HepG2 (cell line): Measurements from ENCODE around the gene CLEC11A. TPM values are rescaled to one million over a fixed set of nuclear protein-coding genes. Genes with fewer than 3 reads are reported as not detected.

Experiments used
- ATAC-seq: fragments of 200-7000 bp; cut with Tn5 transposase; 3 replicates; pipeline ENCODE4 v1.9.1; 2020; ENCODE audit warnings: mild to moderate bottlenecking, moderate library complexity
- BruUV-seq: library from RNA; stranded (reverse); fragments of 400-500 nt; replicated peaks from 2 replicates; lab custom pipeline; 2021; lab: Mats Ljungman, UMichigan
- CTCF ChIA-PET: fragments of 300-600 bp; formaldehyde crosslinking; extraction: SDS; loops from one replicate; lab custom pipeline; 2021; ENCODE audit warnings: low total read pairs, inconsistent platforms, low intra/inter-chr PET ratio; lab: Yijun Ruan, JAX
- POLR2A ChIA-PET: fragments of 350-600 bp; sonication (Branson Sonifier 250); formaldehyde crosslinking; loops from one replicate; lab custom pipeline; 2020; ENCODE audit warnings: antibody characterized with exemption, inconsistent platforms; lab: Yijun Ruan, JAX
- DNase-seq: peaks from one replicate; pipeline ENCODE4 v3.0.0-alpha.2; 2015; ENCODE audit warnings: low spot score
- FAIRE-seq: peaks from 3 replicates; lab custom pipeline; 2011; peaks lifted over from hg19 to GRCh38; lab: Jason Lieb, UNC
- H2AFZ ChIP-seq: one replicate; pipeline ENCODE4 v1.6.1; 2011; ENCODE audit warnings: low read length, inconsistent platforms
- H3K27ac ChIP-seq: fragments of 300-600 bp; 3 replicates; pipeline ENCODE4 v1.8.0; 2011; ENCODE audit warnings: mixed run types, mild to moderate bottlenecking, mixed read lengths, low read length, inconsistent platforms; ENCODE audit not compliant: insufficient read depth; ENCODE audit errors: extremely low read length
- H3K27me3 ChIP-seq, 2 experiments: fragments of 200-600 bp in 1 of 2; 2 replicates in 1 of 2; 3 replicates in 1 of 2; pipeline versions ENCODE4 v1.6.0 to v1.8.0; 2011; ENCODE audit warnings: low read length in 2 of 2, mild to moderate bottlenecking in 2 of 2, moderate library complexity in 2 of 2, inconsistent platforms in 1 of 2; ENCODE audit not compliant: insufficient read depth in 2 of 2, control insufficient read depth in 1 of 2
- H3K36me3 ChIP-seq, 2 experiments: fragments of 200-600 bp in 1 of 2; replicated peaks in 1 of 2; 2 replicates in 1 of 2; 3 replicates in 1 of 2; pipeline versions ENCODE4 v1.5.1 to v1.8.0; 2011; ENCODE audit warnings: low read length in 2 of 2, inconsistent platforms in 1 of 2; ENCODE audit not compliant: insufficient read depth in 2 of 2, control insufficient read depth in 1 of 2
- H3K4me1 ChIP-seq: 2 replicates; pipeline ENCODE4 v1.5.1; 2012; ENCODE audit warnings: low read length, inconsistent platforms; ENCODE audit not compliant: insufficient read depth
- H3K4me2 ChIP-seq: 2 replicates; pipeline ENCODE4 v1.6.0; 2011; ENCODE audit warnings: low read depth, low read length, inconsistent platforms
- H3K4me3 ChIP-seq, 3 experiments: fragments of 200-600 bp in 1 of 3; sonication (generic), shearing (Covaris generic) in 1 of 3; replicated peaks in 1 of 3; 2 replicates each; pipeline ENCODE4 v1.5.1; 2011 to 2016; ENCODE audit warnings: low read length in 3 of 3, inconsistent platforms in 2 of 3, low read depth in 2 of 3, mild to moderate bottlenecking in 2 of 3, control low read depth in 1 of 3, mixed read lengths in 1 of 3; ENCODE audit not compliant: insufficient read depth in 1 of 3
- H3K79me2 ChIP-seq: one replicate; pipeline ENCODE4 v1.6.1; 2011; ENCODE audit warnings: low read length, inconsistent platforms; ENCODE audit not compliant: insufficient read depth
- H3K9ac ChIP-seq: 2 replicates; pipeline ENCODE4 v1.6.0; 2011; ENCODE audit warnings: mild to moderate bottlenecking, low read depth, low read length, inconsistent platforms; ENCODE audit not compliant: insufficient read depth
- H3K9me3 ChIP-seq: 2 replicates; pipeline ENCODE4 v1.5.1; 2012; ENCODE audit warnings: mild to moderate bottlenecking, low read length
- H4K20me1 ChIP-seq: 2 replicates; pipeline ENCODE4 v1.6.0; 2011; ENCODE audit warnings: inconsistent platforms, mild to moderate bottlenecking, low read length, moderate library complexity; ENCODE audit not compliant: insufficient read depth
- GABPA ChIP-seq, 2 experiments: IDR thresholded peaks; 2 replicates each; pipeline ENCODE4 v1.6.1; 2011 to 2016; ENCODE audit warnings: low read depth in 2 of 2, low read length in 1 of 2, missing biosample characterization in 1 of 2, missing genetic modification characterization in 1 of 2
- JDP2 ChIP-seq: sonication (generic); formaldehyde crosslinking; IDR thresholded peaks from 2 replicates; pipeline ENCODE4 v1.8.1; 2022; ENCODE audit warnings: missing genetic modification reagents, borderline replicate concordance
- REPIN1 ChIP-seq: sonication (generic); formaldehyde crosslinking; IDR thresholded peaks from 2 replicates; pipeline ENCODE4 v1.8.0; 2022; ENCODE audit warnings: missing genetic modification reagents, low read depth, mild to moderate bottlenecking, borderline replicate concordance
- RORA ChIP-seq: sonication (generic); formaldehyde crosslinking; IDR thresholded peaks from 2 replicates; pipeline ENCODE4 v1.5.0; 2020; ENCODE audit warnings: mild to moderate bottlenecking, missing genetic modification reagents, moderate library complexity
- TEAD3 ChIP-seq: optimal IDR thresholded peaks from 2 replicates; pipeline ENCODE3; 2016; ENCODE audit warnings: borderline replicate concordance
- ZIK1 ChIP-seq: sonication (generic); formaldehyde crosslinking; IDR thresholded peaks from 2 replicates; pipeline ENCODE4 v1.5.0; 2020; ENCODE audit warnings: mild to moderate bottlenecking, low read depth, missing genetic modification reagents, borderline replicate concordance
- ZNF101 ChIP-seq: sonication (generic); formaldehyde crosslinking; IDR thresholded peaks from 2 replicates; pipeline ENCODE4 v1.4.0; 2020; ENCODE audit warnings: mild to moderate bottlenecking, low read depth, missing genetic modification reagents, borderline replicate concordance
- ZNF205 ChIP-seq: IDR thresholded peaks from 2 replicates; pipeline ENCODE4 v1.6.1; 2018; ENCODE audit warnings: missing biosample characterization, missing genetic modification reagents
- ZNF557 ChIP-seq: sonication (generic); formaldehyde crosslinking; IDR thresholded peaks from 2 replicates; pipeline ENCODE4 v1.4.0; 2020; ENCODE audit warnings: missing genetic modification reagents
- ZNF776 ChIP-seq: sonication (generic); formaldehyde crosslinking; IDR thresholded peaks from 2 replicates; pipeline ENCODE4 v1.4.0; 2020; ENCODE audit warnings: mild to moderate bottlenecking, missing genetic modification reagents
- ZSCAN25 ChIP-seq: sonication (generic); formaldehyde crosslinking; IDR thresholded peaks from 2 replicates; pipeline ENCODE4 v1.8.0; 2022; ENCODE audit warnings: mild to moderate bottlenecking, missing genetic modification reagents
- ZZZ3 ChIP-seq: sonication (generic); formaldehyde crosslinking; IDR thresholded peaks from 2 replicates; pipeline ENCODE4 v1.4.0; 2020; ENCODE audit warnings: missing genetic modification reagents, mild to moderate bottlenecking, borderline replicate concordance
- WGBS: methylation state at CpG from one replicate; pipeline ENCODE4 v1.1.6; 2017; ENCODE audit warnings: low lambda C conversion rate; 5-methylcytosine and 5-hydroxymethylcytosine counted together
- in situ Hi-C: cut with HindIII; loops from 2 replicates; pipeline ENCODE4 v1.10.0; 2017; ENCODE audit warnings: low pct_unique_long_range_greater_than_20kb; ENCODE audit not compliant: extremely low pct_ligation_motif_present
- intact Hi-C: fragments of 100-400 bp; cut with micrococcal nuclease; formaldehyde crosslinking; loops from one replicate; pipeline ENCODE4 v1.10.0; 2022; ENCODE audit not compliant: unreplicated experiment
- polyA plus RNA-seq, 8 experiments: library from polyadenylated mRNA; depleted of rRNA in 3 of 8; stranded (reverse) in 7 of 8; unstranded in 1 of 8; fragments of >200 nt; fragmentation: Illumina TruSeq in 4 of 8; extraction: Trizol in 4 of 8; gene quantifications; 2 replicates each; pipeline versions ENCODE4 v1.2.1 to v1.2.3, GENCODE V29; 2011 to 2016; ENCODE audit warnings: low read depth in 4 of 8, missing spikeins in 1 of 8, mixed read lengths in 1 of 8; ENCODE audit not compliant: insufficient read depth in 1 of 8
- total RNA-seq, 5 experiments: library from RNA; depleted of rRNA; stranded (reverse); fragments of >200 nt; fragmentation: Illumina TruSeq; extraction: Trizol; gene quantifications; 2 replicates each; pipeline ENCODE4 v1.2.3, GENCODE V29; 2016; ENCODE audit warnings: low read depth in 1 of 5
- TF ChIP-seq, protein P1 (sequence below): sonication (generic); formaldehyde crosslinking; IDR thresholded peaks from 2 replicates; pipeline ENCODE4 v1.5.1; 2020; ENCODE audit warnings: mild to moderate bottlenecking, moderate library complexity, missing genetic modification reagents
- TF ChIP-seq, protein P2 (sequence below): sonication (generic); formaldehyde crosslinking; IDR thresholded peaks from 2 replicates; pipeline ENCODE4 v1.4.0; 2020; ENCODE audit warnings: missing genetic modification reagents
- TF ChIP-seq, protein P3 (sequence below): sonication (generic); IDR thresholded peaks from 2 replicates; pipeline ENCODE4 v1.6.1; 2016; ENCODE audit warnings: low read depth, borderline replicate concordance

The CLEC11A gene
- total and polyA plus RNA-seq, 2 of the 13 experiments (the other 11 are each of a cell fraction or from before 2014, with no cell fraction given), result not detected

DNA sequence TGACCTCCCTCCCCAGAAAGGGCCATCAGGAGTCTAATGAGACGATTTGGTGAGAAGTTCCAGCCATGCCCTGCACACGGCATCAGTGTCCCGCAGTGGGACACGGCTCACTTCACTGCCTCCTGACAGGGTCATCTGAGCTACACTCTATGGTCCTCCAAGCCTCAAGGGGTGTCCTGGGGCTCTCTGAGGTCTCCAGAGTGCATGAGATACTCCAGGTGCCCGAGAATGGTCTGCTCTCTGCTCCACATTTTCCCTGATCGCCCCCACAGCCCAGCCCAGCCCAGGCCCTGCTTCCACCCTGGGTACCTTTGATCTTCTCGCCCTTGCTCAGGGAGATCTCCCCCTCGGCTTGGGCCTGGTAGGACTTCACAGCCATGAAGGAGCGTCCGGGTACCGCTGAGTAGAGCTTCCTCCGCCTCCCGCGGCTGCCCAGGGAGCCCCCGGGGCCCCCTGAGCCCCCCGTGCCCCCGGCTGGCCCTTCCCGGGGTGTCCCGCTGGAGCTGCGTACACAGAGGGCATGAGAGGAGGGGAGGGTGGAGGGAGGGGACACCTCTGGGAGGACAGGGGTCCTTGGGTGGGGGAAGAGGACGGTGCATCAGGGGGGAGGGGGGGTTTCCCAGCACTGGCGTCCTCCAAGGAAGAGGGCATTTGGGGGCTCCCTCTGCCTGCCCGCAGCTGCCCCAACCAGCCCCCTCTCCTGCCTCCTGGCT, 20.9 kb upstream of the CLEC11A start (continued):
- no peak for TF ChIP-seq ZIK1 (CRISPR knock-in tag)
- no peak for TF ChIP-seq JDP2 (CRISPR knock-in tag)
- TF ChIP-seq, protein P1, sequence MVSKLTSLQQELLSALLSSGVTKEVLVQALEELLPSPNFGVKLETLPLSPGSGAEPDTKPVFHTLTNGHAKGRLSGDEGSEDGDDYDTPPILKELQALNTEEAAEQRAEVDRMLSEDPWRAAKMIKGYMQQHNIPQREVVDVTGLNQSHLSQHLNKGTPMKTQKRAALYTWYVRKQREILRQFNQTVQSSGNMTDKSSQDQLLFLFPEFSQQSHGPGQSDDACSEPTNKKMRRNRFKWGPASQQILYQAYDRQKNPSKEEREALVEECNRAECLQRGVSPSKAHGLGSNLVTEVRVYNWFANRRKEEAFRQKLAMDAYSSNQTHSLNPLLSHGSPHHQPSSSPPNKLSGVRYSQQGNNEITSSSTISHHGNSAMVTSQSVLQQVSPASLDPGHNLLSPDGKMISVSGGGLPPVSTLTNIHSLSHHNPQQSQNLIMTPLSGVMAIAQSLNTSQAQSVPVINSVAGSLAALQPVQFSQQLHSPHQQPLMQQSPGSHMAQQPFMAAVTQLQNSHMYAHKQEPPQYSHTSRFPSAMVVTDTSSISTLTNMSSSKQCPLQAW (CRISPR knock-in tag), result no peak
- TF ChIP-seq, protein P2, sequence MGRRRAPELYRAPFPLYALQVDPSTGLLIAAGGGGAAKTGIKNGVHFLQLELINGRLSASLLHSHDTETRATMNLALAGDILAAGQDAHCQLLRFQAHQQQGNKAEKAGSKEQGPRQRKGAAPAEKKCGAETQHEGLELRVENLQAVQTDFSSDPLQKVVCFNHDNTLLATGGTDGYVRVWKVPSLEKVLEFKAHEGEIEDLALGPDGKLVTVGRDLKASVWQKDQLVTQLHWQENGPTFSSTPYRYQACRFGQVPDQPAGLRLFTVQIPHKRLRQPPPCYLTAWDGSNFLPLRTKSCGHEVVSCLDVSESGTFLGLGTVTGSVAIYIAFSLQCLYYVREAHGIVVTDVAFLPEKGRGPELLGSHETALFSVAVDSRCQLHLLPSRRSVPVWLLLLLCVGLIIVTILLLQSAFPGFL (CRISPR knock-in tag), result no peak
- TF ChIP-seq TEAD3 (CRISPR knock-in tag), result no peak

DNA sequence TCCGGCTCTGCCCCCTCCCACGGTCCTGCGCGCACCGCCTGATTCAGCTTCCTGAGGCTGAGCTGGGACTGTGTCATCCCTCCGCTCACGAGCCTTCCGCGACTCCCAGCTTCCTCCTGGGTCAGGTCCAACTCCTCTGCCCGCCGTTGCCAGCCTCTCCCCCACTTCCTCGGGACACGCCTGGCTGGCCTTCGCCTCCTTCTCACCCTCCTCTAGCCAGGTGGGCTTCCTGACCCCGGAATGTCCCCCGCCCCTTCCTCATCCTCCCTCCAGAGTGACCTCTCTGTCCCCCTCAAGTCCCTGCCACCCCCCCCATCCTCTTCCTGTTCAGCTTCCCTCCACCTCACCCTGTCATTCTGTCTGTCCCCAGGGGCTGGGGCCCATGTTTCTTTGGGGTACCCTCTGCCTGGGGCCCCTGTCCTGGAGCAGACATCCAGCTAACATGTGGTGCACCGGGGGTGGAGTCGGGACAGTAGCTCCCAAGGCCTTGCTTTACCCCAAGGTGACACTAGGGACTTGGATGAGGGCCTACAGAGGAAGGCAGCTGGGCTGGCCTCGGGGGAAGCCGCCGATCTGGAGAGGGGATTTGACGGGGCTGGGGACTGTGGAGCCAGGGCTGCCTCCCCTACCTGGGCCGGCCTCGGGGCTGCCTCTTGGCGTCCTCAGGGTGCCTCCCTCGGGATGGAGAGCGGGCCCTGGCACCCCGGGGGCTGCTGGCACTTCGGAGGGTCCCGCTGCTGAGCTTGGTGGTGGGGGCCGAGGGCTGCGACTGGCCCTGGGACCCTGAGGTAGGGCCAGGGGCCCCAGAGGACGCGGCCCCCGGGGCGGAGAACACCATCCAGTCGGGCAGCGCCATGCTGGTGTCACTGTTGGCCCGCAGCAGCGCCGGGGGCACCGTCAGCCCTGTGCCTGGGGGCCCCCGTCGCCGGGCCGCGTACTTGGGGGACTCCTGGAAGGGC, 20.0 kb upstream of the CLEC11A start:
- TF ChIP-seq ZNF557 (CRISPR knock-in tag) (no peak), ZSCAN25 (no peak), ZZZ3 (CRISPR knock-in tag) (no peak), RORA (no peak), REPIN1 (CRISPR knock-in tag) (no peak), ZNF101 (CRISPR knock-in tag) (no peak), ZNF205 (no peak), GABPA (IDR thresholded peaks at IDR 0.05; ENCODE audit: low read depth, low read length) (no peak), GABPA (CRISPR knock-in tag; IDR thresholded peaks at IDR 0.05; ENCODE audit: low read depth) (no peak), ZNF776 (CRISPR knock-in tag) (no peak)
- TF ChIP-seq, protein P3, sequence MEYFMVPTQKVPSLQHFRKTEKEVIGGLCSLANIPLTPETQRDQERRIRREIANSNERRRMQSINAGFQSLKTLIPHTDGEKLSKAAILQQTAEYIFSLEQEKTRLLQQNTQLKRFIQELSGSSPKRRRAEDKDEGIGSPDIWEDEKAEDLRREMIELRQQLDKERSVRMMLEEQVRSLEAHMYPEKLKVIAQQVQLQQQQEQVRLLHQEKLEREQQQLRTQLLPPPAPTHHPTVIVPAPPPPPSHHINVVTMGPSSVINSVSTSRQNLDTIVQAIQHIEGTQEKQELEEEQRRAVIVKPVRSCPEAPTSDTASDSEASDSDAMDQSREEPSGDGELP, result no peak
- TF ChIP-seq, all 625 proteins: peak for 0
- WGBS, result 40% methylated on average over 30 of the region's 47 CpGs
- FAIRE-seq, result no peak
- Histone ChIP-seq H3K4me2 (no peak overlapping the region), H2AFZ (no peak overlapping the region), H3K36me3 (no peaks in the 10 kb centered on the region), H3K79me2 (no peaks in the 10 kb centered on the region), H3K4me3 (no peak overlapping the region), H3K4me1 (no peaks in the 10 kb centered on the region), H3K9me3 (no peaks in the 10 kb centered on the region), H3K27ac (no peak overlapping the region), H3K9ac (no peak overlapping the region), H3K27me3 (peaks cover 6 to 34% of the 10 kb centered on the region in 2 experiments; a peak in 3 of 5 replicates), H4K20me1 (0 out of 2 replicates have a peak, but pooled peaks cover 3% of the 10 kb centered on the region)
- ChIA-PET CTCF (interaction anchor here (0.8 kb wide), 1 partner anchor 80 kb away, joined by 4 read pairs; no protein-coding TSS in a partner anchor), POLR2A (no interaction called here)
- in situ Hi-C loops, result no loop called here
- intact Hi-C loops, result no loop called here
- no peak for DNase-seq
- BruUV-seq, result no TSS peak
- no peak for ATAC-seq
